IPS DF 19.7 (cell line): ENCODE results near the gene SBK3.
"Not testable (repeated sequence)": the region's sequence is repeated elsewhere in the genome, so short reads cannot be mapped to it uniquely, and the experiment has no call there.

ENCODE experiments used
- DNase-seq: peaks from one replicate; pipeline ENCODE4 v3.0.0-alpha.2; 2013; ENCODE audit warnings: low read depth, low spot score

The SBK3 gene

DNA sequence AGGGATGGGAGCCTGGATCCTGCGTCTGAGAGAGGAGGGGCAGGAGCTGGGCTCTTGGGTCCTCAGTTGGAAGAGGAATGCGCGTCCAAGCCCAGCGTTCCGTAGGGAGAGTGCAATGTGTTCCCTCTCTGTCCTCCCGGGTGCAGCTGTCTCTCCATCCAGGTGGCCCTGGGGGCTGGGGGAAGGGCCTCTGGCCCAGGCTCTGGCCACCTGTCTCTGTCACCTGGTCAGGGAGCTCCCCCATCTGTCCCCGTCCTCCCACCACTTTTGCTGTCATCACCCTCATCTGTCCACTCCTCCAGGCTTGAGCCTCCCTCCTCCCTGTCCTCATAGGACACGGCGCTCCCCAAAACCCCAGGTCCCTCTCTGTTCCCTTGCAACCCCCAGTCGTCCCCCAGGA is 4.7 kb downstream of the SBK3 start:
- DNase-seq = no peak

DNA sequence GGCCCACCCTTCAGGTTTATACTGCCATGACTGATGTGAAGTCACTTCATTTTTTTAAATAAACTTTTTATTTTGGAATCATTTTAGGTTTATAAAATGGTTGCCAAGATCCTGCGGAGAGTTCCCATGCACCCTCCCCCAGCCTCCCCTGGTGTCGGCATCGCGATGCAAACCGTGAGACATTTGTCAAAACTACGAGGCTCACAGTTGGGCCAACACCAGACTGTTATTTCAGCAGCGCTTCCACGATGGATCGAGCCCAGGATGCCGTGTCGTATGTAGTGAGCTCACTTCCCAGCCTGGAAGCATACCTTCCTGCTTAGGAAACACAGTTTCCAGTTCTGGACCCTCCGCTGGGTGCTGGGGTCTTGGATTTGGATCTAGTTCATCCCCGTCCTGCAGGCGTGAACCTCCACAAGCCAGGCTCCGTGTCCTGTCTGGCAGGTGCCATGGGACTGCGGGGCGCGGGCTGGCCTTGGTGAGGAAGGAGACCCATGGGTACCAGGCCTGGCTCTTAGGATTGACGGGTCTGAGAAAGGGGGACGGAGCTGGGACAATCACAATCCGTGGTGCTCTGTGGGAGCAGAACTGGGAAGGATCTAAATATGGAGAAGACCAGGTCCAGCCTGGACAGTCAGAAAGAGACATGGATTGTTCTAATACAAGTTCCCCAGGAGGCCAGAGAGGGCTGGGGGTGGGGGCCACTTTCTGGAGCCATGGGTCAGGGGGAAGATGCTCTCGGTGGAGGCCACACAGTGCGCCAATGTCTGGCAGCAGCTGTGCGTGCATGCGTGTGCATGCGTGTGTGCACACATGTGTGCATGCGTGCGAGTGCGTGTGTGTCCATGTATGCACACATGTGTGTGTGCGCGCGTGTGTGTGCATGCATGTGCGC is 6.0 kb downstream of the SBK3 start:
- DNase-seq = no peak

DNA sequence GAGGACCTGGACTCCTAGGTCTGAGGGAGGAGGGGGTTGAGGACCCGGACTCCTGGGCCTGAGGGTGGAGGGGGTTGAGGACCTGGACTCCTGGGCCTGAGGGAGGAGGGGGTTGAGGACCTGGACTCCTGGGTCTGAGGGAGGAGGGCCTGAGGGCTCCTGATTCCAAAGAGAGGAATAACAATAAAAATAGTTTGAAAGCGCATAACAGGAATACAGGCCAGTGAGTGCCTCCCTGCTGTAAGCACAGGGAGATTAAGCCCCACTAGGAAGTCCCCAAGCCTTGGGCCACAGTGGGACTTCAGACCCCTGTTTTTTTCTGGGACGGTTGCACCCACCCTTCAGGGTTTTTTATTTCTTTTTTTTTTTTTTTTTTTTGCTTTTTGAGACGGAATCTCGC is 7.2 kb downstream of the SBK3 start:
- no peak for DNase-seq

DNA sequence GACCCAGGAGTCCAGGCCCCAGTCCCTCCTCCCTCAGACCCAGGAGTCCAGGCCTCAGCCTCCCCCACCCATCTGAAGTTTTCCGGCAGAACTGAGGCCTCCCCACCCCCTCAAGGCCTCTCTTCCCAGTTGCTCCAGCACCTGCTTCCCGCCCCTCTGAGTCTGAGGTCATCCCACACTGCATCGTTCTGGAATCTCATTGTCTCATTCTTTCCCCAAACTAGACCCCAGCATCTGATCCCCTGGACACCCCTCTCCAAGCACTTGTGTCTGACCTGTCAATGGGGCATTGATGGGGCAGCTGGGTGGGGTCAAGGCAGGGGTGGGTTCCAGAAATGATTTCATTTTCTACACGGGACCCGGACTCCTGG is 7.6 kb downstream of the SBK3 start:
- DNase-seq = no peak

DNA sequence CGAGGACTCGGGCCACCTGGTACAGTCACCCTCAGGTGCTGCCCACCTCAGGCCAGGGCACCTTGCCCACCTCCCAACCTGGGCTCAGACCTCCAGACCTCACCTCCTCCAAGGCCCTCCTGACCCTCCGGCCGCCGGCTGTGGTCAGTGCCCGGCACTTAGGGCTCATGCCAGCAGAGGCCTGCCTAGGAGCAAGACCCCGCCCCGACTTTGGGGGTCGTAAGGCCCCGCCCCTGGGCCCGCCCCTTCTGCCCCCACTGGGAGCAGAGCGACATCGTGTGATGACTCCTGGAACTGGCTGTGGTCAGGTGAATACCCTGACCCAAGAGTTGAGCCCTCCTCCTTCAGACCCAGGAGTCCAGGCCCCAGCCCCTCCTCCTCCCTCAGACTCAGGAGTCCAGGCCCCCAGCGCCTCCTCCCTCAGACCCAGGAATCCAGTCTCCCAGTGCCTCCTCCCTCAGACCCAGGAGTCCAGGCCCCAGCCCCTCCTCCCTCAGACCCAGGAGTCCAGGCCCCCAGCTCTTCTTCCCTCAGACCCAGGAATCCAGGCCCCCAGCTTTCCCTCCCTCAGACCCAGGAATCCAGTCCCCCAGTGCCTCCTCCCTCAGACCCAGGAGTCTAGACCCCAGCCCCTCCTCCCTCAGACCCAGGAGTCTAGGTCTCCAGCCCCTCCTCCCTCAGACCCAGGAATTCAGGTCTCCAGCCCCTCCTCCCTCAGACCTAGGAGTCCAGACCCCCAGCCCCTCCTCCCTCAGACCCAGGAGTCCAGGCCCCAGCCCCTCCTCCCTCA is 8.2 kb downstream of the SBK3 start, which contains the start of gene SBK2:
SBK2 (minus strand) TSS at position 183 of the 790 bp plus-strand sequence. CDS start 839 bp downstream, outside the sequence.
- DNase-seq = no peak

DNA sequence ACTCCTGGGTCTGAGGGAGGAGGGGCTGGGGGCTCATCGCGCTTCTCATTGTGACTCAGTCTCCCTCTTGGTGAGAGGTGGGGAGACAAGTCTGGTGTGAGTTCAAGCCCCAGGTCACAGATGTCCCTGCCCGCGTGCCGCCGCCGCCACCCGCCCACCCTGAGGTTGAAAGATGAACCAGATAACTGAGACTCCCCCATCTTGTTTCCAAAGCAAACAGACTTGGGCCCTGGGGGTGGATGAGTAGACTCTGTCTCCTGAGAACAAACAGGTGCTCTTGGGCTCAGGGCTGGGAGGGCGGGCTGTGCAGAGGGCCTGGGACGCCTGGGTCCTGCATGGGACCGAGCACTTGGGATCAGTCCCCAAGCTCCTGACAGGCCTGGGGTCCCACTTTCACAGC is 9.0 kb downstream of the SBK3 start:
- no peak for DNase-seq

DNA sequence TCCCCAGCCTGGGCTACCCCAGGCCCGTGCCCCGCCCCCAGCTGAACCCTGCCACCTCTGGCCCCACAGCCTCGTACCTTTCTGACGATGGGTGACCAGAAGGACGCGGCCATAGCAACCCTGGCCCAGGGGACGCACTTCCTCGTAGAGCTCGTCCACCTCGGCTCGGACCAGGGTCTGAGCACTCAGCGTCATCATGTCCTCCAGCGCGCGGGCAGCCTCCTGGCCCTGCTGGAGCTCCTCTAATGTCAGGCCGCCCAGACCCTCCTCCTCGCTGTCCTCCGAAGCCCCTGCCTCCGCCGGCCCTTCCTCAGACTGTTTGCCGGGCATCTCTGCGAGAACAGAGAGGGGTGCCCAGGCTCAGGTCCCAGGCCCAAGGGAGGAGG is 9.4 kb downstream of the SBK3 start:
- DNase-seq = no peak

DNA sequence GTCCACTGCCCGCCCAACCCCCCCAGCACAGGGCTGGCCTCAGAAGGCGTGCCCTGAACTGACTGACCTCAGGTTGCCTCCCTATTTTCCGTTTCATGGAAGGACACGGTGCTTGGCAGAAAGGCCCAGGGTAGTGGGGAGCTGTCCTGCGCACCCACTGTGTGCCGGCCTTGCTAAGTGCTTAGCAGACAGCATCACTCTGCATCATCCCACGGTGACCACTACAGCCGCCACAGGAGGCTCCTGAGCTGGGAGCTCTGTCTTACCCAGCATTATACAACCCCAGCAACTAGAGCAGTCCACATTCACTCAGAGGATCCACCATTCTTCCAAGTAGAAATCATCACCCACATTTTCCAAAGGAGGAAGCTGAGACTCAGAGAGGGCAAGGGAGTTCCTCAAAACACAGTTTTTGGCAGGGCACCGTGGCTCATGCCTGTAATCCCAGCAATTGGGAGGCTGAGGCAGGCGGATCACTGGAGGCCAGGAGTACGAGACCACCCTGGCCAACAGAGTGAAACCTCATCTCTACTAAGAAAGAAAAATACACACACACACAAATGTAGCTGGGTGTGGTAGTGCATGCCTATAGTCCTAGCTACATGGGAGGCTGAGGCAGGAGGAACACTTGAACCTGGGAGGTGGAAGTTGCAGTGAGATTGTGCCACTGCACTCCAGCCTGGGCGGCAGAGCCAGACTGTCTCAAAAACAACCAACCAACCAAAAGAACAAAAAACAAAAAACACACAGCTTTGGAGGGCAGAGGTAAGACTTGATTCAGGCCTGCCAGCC is 10.0 kb downstream of the SBK3 start:
- DNase-seq = no peak

DNA sequence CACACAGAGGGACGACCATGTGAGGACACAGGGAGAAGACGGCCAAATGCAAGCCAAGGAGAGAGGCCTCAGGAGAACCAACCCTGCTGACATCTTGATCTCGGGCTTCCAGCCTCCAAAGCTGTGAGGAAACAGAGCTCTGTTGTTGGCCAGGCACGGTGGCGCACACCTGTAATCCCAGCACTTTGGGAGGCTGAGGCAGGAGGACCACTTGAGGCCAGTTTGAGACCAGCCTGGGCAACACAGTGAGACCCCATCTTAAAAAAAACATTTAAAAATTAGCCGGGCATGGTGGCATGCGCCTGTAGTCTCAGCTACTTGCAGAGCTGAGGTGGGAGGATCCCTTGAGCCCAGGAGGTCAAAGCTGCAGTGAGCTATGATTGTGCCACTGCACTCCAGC is 11.1 kb downstream of the SBK3 start:
- not testable (repeated sequence) for DNase-seq

DNA sequence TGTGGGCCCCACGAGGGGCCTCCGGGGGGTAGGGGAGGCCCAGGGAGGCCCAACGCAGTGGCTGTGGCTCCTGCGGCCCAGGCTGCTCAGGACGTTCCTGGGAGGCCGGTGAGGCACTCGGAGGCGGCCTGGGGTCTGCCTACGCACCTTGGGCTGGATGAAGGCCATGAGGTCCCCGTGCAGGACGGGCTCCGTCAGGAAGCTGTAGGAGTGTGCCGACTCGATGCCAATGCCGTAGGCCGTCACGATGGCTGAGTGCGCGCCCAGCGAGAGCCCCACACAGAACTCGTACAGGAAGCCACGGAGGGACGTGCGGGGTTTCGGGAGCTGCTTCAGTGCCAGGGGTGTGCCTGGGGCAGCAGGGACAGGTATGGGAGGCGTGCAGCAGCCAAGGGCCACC is 14.3 kb downstream of the SBK3 start:
- DNase-seq = no peak

DNA sequence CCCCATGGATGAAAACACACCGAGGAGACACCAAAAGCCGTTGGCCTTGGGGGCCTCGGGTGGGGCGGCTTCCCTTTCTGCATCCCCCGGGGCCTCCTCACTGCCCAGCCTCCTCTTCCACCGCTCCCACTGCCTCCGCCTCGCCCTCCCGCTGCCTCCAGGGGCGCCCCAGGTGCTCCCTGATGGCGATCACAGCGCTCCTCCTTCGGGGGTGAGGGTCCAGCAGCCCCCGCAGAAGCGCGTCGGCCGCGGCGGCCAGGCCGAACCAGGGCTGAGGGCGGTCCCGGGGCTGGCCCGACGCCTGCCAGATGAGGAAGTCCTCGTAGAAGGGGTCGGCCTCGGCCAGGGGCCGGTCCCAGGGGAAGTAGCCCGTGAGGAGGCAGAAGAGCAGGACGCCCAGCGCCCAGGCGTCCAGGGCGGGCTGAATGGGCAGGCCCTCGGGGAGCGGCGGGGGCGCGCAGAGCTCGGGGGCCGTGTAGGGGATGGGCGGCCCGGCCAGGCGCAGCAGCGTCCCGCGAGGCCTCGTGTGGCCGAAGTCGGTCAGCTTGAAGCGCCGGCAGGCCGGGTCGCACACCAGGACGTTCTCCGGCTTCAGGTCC is 15.6 kb downstream of the SBK3 start:
- no peak for DNase-seq

DNA sequence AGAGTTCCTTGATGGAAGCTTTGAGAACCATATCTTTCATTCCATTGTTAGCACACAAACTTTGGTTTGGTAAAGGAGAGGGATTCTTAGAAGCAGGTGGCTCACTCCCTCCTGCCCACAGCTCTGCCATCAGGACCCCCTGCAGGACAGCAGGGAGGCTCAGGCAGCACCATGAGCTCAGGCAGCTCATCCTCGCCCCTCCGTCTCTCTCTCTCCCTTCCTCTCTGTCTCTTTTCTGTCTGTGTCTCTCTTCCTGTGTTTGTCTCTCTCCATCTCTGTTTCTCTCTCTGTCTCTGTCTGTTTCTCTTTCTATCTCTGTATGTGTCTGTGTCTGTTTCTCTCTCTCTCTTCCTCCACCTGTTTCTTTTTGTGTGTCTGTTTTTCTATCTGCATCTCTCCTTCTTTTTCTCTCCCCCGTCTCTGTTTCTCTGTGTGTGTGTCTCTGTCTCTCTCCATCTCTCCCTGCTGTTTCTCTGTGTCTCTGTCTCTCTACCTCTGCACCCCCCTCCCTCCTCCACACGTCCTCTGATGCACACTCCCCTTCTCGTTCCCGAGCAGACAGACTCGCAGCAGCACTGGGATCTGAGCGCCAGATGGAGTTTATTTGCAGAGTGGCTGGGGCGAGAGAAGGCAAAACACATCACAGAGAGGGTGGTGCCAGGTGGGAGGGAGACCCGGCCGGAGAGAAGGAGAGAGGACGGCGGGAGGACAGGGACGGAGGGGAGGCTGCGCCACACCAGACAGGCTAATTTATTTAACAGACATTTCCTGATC is 17.1 kb downstream of the SBK3 start:
- DNase-seq = no peak

DNA sequence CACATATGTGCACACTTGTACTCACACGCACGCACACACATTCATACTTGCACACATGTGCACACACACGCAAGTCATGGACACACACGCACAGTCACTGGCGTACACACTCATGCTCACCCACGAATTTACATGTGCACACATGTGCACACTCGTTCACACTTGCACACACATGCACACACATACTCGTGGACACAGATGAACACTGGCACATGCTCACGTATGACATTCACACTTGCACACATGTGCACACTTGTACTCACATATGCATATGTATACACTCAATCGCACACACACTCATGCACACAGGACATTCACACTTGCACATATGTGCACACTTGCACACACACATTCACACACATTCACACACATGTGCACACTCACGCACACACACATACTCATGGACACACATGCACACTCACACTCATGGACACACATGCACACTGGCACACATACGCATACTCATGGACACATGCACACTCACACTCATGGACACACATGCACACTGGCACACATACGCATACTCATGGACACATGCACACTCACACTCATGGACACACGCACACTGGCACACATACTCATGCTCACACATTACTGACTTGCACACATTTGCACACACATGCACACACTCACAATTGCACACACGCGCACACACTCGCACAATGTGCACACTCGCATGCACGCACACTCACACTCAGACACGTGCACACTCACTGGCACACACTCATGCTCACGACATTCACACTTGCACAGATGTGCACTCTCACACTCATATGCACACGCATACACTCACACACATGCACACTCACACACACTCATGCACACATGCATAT is 17.9 kb downstream of the SBK3 start:
- DNase-seq = no peak

DNA sequence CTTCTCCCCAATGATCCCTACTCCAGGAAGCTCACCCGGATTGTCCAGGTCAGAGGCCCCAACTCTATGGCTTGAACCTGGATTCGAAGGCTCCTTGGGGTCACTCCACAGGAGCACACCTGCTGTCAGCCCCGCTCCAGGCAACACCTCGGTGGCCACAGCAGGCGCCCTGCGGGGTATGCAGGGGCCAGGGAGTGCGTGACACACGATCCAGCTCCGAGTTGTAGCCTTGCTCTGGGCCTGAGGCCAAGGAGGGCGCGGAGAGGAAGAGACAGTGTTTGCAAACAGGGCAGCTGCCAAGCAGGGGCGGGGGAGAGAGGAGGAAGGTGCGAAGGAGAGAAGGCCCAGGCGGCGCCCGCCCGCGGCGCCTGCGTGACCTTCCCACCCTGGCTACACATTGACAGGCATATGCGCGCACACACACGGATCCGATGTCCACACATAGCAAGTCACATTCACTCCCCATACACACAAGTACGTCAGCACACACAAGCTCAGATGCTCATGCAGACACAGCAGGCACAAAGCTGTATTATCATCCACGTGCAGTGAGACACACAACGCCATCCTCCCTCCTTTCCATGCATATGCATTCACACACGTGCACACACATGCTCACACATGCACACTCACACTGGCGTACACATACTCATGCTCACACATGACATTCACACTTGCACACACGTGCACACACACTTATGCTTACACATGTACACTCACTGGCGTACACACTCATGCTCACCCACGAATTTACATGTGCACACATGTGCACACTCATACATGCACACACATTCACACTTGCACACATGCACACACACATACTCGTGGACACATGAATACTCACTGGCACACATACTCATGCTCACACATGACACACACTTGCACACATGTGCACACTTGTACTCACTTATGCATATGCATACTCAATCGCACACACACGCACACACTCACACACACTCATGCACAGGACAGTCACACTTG is 18.8 kb downstream of the SBK3 start:
- no peak for DNase-seq

DNA sequence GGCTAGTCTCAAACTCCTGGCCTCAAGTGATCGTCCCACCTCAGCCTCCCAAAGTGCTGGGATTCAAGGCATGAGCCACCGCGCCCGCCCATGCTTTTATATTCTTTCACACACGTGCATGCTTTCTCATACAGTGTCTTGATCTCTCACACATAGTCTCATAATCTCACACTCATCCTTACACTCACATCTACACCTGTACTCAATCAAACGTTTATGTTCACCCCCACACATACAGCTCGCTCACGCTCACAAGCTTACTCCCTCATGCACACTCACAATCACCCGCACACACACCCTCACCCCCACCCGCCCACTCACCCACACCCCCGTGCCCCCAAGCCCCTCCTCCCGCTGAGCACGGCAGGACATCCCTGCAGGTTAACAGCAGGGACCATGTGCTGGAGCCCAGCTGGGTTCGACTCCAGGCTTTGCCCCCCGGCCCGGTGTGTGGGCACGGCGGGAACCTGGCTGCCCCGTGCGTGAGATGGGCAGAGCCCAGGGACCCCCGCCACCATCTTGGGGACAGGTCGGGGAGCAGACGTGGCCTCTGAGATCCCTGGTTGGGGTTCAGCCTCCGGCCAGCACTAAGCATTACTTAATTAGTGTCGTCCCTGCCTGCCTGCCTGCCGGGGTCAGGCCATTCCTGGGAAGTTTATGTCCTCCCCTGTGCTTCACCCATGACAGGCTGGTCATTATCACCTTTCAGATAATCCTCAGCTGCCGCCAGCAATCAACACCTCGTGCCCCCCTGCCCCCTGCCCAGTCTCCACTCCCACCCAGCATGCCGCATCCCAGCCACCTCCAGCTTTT is 19.8 kb downstream of the SBK3 start:
- DNase-seq = no peak

DNA sequence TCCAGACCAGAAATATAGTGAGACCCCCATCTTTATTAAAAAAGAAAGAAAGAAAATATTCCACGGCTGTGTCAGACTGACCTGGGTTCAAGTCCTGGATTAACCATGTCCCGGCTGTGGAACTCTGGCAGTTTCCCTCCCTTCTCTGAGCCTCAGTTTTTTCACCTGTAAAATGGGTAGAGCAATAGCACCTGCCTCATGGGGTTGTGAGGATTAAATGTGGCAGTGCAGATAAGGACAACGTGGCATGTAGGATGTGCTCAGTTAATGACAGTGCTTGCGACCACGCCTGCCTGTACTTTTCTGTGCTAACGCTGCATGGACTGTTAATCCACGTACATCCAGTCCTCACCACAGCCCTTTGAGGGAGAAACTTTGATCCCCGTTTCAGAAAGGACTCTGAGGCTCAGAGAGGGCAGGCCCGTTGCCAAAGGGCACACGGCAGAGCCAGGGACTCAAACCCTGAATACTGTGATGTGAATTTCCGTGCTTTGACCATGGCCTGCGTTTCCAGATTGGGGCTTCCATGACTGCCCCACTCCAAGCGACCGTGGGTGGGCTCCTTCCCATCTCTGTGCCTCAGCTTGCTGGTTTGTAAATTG is 24.6 kb downstream of the SBK3 start:
- no peak for DNase-seq
